Cardiac septum (tissue), 1 donor: ENCODE data around the gene STAT5B. TPM values are rescaled to one million over a fixed set of nuclear protein-coding genes. Genes with fewer than 3 reads are reported as not detected.
"Not testable (repeated sequence)": the region's sequence is repeated elsewhere in the genome, so short reads cannot be mapped to it uniquely, and the experiment has no call there.

Experiments
- DNase-seq: peaks from one replicate; pipeline ENCODE4 v3.0.0-alpha.2; 2020; ENCODE audit warnings: low spot score
- intact Hi-C: fragments of 100-400 bp; cut with DNase I; formaldehyde crosslinking; loops from one replicate; pipeline ENCODE4 v1.14.0; 2022
- total RNA-seq: library from RNA; stranded (reverse); fragmentation: NEBNext Ultra II Directional; extraction: Animal tissue kit (Norgen Biotek cat#: 25700); gene quantifications from one replicate; pipeline ENCODE4 v1.2.1, GENCODE V29; 2021
- donor health status: DM: no; HTN: no; CAD: no.

Gene STAT5B
- total RNA-seq, 1 donor from 2014 or later: 32.8 TPM

GRCh38 chr17:42308446-42308845 is 32.3 kb upstream of the STAT5B start:
- no peak for DNase-seq
- intact Hi-C loops: no loop called here

GRCh38 chr17:42307362-42307927 is 31.3 kb upstream of the STAT5B start:
- intact Hi-C loops: no loop called here
- DNase-seq: no peak

GRCh38 chr17:42306385-42306667 is 30.1 kb upstream of the STAT5B start:
- no peak for DNase-seq
- intact Hi-C loops: no loop called here

GRCh38 chr17:42305543-42306384 is 29.6 kb upstream of the STAT5B start:
- intact Hi-C loops: no loop called here
- DNase-seq: no peak

- DNase-seq, intact Hi-C loops: not testable (repeated sequence)
Measured at GRCh38 chr17:42305031-42305330, 28.8 kb upstream of the STAT5B start.

GRCh38 chr17:42304187-42305030 is 28.2 kb upstream of the STAT5B start:
- intact Hi-C loops: no loop called here
- DNase-seq: no peak

GRCh38 chr17:42303694-42304093 is 27.5 kb upstream of the STAT5B start:
- DNase-seq: no peak
- intact Hi-C loops: no loop called here

- no peak for DNase-seq
- intact Hi-C loops: no loop called here
Measured at GRCh38 chr17:42301022-42301421, 24.8 kb upstream of the STAT5B start.

- intact Hi-C loops, DNase-seq: not testable (repeated sequence)
Measured at GRCh38 chr17:42299913-42300312, 23.7 kb upstream of the STAT5B start.

GRCh38 chr17:42299361-42299760 is 23.2 kb upstream of the STAT5B start:
- intact Hi-C loops: not testable (repeated sequence)

GRCh38 chr17:42297775-42298174 is 21.6 kb upstream of the STAT5B start:
- intact Hi-C loops: not testable (repeated sequence)

More at GRCh38 chr17:42299361-42299760, 23.2 kb upstream of the STAT5B start:
- not testable (repeated sequence) for DNase-seq

GRCh38 chr17:42296012-42296411 is 19.8 kb upstream of the STAT5B start:
- DNase-seq: no peak
- intact Hi-C loops: no loop called here

More at GRCh38 chr17:42297775-42298174, 21.6 kb upstream of the STAT5B start:
- DNase-seq: not testable (repeated sequence)

GRCh38 chr17:42294469-42295398 is 18.5 kb upstream of the STAT5B start:
- peak; percentile 49 for DNase-seq
- intact Hi-C loops: no loop called here

GRCh38 chr17:42291129-42291528 is 14.9 kb upstream of the STAT5B start:
- intact Hi-C loops: no loop called here
- DNase-seq: peak; percentile 51

- intact Hi-C loops: no loop called here
- DNase-seq: no peak
Measured at GRCh38 chr17:42290577-42290976, 14.4 kb upstream of the STAT5B start.

- intact Hi-C loops: loop anchor here (5.0 kb wide), 1 partner anchor 42 kb away; no protein-coding TSS in a partner anchor
Measured at GRCh38 chr17:42289611-42290181, 13.5 kb upstream of the STAT5B start.

GRCh38 chr17:42288803-42289610 is 12.8 kb upstream of the STAT5B start:
- peak; percentile 84 for DNase-seq
- intact Hi-C loops: loop anchor here (5.0 kb wide), 1 partner anchor 42 kb away; no protein-coding TSS in a partner anchor

More at GRCh38 chr17:42289611-42290181, 13.5 kb upstream of the STAT5B start:
- DNase-seq: no peak
